Measurements from ENCODE around the gene ZNF396. TPM values are rescaled to one million over a fixed set of nuclear protein-coding genes. Genes with fewer than 3 reads are reported as not detected.

Gene ZNF396
- total RNA-seq, 1 donor: 2.4 TPM

- TF ChIP-seq, protein P1, sequence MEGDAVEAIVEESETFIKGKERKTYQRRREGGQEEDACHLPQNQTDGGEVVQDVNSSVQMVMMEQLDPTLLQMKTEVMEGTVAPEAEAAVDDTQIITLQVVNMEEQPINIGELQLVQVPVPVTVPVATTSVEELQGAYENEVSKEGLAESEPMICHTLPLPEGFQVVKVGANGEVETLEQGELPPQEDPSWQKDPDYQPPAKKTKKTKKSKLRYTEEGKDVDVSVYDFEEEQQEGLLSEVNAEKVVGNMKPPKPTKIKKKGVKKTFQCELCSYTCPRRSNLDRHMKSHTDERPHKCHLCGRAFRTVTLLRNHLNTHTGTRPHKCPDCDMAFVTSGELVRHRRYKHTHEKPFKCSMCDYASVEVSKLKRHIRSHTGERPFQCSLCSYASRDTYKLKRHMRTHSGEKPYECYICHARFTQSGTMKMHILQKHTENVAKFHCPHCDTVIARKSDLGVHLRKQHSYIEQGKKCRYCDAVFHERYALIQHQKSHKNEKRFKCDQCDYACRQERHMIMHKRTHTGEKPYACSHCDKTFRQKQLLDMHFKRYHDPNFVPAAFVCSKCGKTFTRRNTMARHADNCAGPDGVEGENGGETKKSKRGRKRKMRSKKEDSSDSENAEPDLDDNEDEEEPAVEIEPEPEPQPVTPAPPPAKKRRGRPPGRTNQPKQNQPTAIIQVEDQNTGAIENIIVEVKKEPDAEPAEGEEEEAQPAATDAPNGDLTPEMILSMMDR (IDR thresholded peaks at IDR 0.05; ENCODE audit: insufficient read depth, low read length): no peak
- H3K4me3 ChIP-seq (ENCODE audit: low read depth, low read length): no peak overlapping the region
- no peak for DNase-seq (ENCODE audit: low read depth)
These were observed 14.6 kb downstream of the ZNF396 start for GRCh38 chr18:35362531-35362930.

- no peak for DNase-seq (ENCODE audit: low read depth)
- no peak overlapping the region for H3K4me3 ChIP-seq (ENCODE audit: low read depth, low read length)
- TF ChIP-seq, protein P1 (IDR thresholded peaks at IDR 0.05; ENCODE audit: insufficient read depth, low read length): no peak
These were observed 15.4 kb downstream of the ZNF396 start for GRCh38 chr18:35361570-35362321.

GRCh38 chr18:35355140-35355618 is 22.0 kb downstream of the ZNF396 start:
- peak; percentile 89 for DNase-seq (ENCODE audit: low read depth)
- no peak overlapping the region for H3K4me3 ChIP-seq (ENCODE audit: low read depth, low read length)
- TF ChIP-seq, protein P1 (IDR thresholded peaks at IDR 0.05; ENCODE audit: insufficient read depth, low read length): peak; percentile 87

- no peak overlapping the region for H3K4me3 ChIP-seq (ENCODE audit: low read depth, low read length)
- no peak for DNase-seq (ENCODE audit: low read depth)
- TF ChIP-seq, protein P1 (IDR thresholded peaks at IDR 0.05; ENCODE audit: insufficient read depth, low read length): no peak
These were observed 24.4 kb downstream of the ZNF396 start for GRCh38 chr18:35352778-35353177.

- no peak for DNase-seq (ENCODE audit: low read depth)
- TF ChIP-seq, protein P1 (IDR thresholded peaks at IDR 0.05; ENCODE audit: insufficient read depth, low read length): no peak
- H3K4me3 ChIP-seq (ENCODE audit: low read depth, low read length): no peak overlapping the region
These were observed 24.9 kb downstream of the ZNF396 start for GRCh38 chr18:35352283-35352682.

DNA sequence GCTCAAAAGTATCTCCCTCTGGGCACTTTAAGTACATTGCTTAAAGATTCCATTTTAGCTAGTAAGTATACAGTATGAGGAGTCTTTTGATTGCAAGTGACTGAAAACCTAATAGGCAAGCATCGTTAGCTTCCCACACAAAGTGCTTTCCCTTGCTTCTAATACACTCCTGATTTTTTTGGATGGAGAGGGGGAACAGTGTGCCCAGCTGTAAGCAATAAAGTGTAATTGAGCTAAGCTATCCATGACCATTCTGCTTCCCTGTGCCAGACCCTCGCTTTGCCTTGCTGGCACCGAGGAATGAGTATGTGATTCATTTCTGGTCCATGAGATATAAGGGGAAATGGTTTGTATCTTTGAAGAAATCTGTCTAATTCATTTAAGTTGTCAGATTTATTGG is 29.1 kb downstream of the ZNF396 start:
- TF ChIP-seq, protein P1 (IDR thresholded peaks at IDR 0.05; ENCODE audit: insufficient read depth, low read length): no peak
- no peak for DNase-seq (ENCODE audit: low read depth)
- H3K4me3 ChIP-seq (ENCODE audit: low read depth, low read length): no peak overlapping the region
